Measurements from ENCODE around the gene MPZL2. TPM values are rescaled to one million over a fixed set of nuclear protein-coding genes. Genes with fewer than 3 reads are reported as not detected.
"Not testable (repeated sequence)": the region's sequence is repeated elsewhere in the genome, so short reads cannot be mapped to it uniquely, and the experiment has no call there.

Gene MPZL2
- 457 TPM for total RNA-seq

GRCh38 chr11:118263695-118264568, at the start of gene MPZL2:
TSS of gene MPZL2 (minus strand) at chr11:118264297. CDS start at chr11:118264153, 144 bp downstream.
- ATAC-seq = peak; percentile 86

GRCh38 chr11:118313242-118313641, 49.1 kb upstream of the MPZL2 start:
- no peak for ATAC-seq

GRCh38 chr11:118312328-118312727, 48.2 kb upstream of the MPZL2 start:
- no peak for ATAC-seq

GRCh38 chr11:118311518-118311917, 47.4 kb upstream of the MPZL2 start:
- ATAC-seq = no peak

GRCh38 chr11:118310781-118311485, 46.8 kb upstream of the MPZL2 start:
- no peak for ATAC-seq

- no peak for ATAC-seq
Observed at GRCh38 chr11:118310271-118310670, 46.2 kb upstream of the MPZL2 start.

GRCh38 chr11:118308995-118309528, 45.0 kb upstream of the MPZL2 start:
- ATAC-seq = not testable (repeated sequence)

GRCh38 chr11:118306556-118306955, 42.5 kb upstream of the MPZL2 start:
- no peak for ATAC-seq

GRCh38 chr11:118305726-118306125, 41.6 kb upstream of the MPZL2 start:
- ATAC-seq = no peak

- no peak for ATAC-seq
Observed at GRCh38 chr11:118304568-118305248, 40.6 kb upstream of the MPZL2 start, which contains the start of gene CD3E. TSS of gene CD3E (plus strand) at chr11:118304730. CDS start at chr11:118304953, 223 bp downstream.

- ATAC-seq = no peak
Observed at GRCh38 chr11:118304227-118304567, 40.1 kb upstream of the MPZL2 start.

- no peak for ATAC-seq
Observed at GRCh38 chr11:118301600-118302195, 37.6 kb upstream of the MPZL2 start.

- peak; percentile 68 for ATAC-seq
Observed at GRCh38 chr11:118295815-118296454, 31.8 kb upstream of the MPZL2 start.

- no peak for ATAC-seq
Observed at GRCh38 chr11:118295199-118295598, 31.1 kb upstream of the MPZL2 start.

- no peak for ATAC-seq
Observed at GRCh38 chr11:118294053-118294452, 30.0 kb upstream of the MPZL2 start.

GRCh38 chr11:118291477-118292135, 27.5 kb upstream of the MPZL2 start:
- ATAC-seq = peak; percentile 84

GRCh38 chr11:118290923-118291322, 26.8 kb upstream of the MPZL2 start:
- peak; percentile 80 for ATAC-seq

- ATAC-seq = no peak
Observed at GRCh38 chr11:118289401-118289800, 25.3 kb upstream of the MPZL2 start.

GRCh38 chr11:118287006-118287405, 22.9 kb upstream of the MPZL2 start:
- peak; percentile 32 for ATAC-seq

GRCh38 chr11:118286545-118286944, 22.4 kb upstream of the MPZL2 start:
- ATAC-seq = no peak

GRCh38 chr11:118283756-118284350, 19.8 kb upstream of the MPZL2 start:
- ATAC-seq = no peak
